Ectodermal cell (in vitro differentiated cells): ENCODE data around the gene GRID2.

Source experiments
- H3K27ac ChIP-seq: 2 replicates; pipeline ENCODE4 v1.7.0; 2013; ENCODE audit warnings: mild to moderate bottlenecking, low read depth, low read length; ENCODE audit not compliant: insufficient read depth, poor library complexity, severe bottlenecking
- H3K27me3 ChIP-seq: 2 replicates; pipeline ENCODE4 v1.7.0; 2013; ENCODE audit warnings: mild to moderate bottlenecking, low read length; ENCODE audit not compliant: insufficient read depth, control insufficient read depth, poor library complexity, severe bottlenecking
- H3K36me3 ChIP-seq: one replicate; pipeline ENCODE4 v1.7.0; 2013; ENCODE audit warnings: low read length; ENCODE audit not compliant: control insufficient read depth, insufficient read depth
- H3K4me1 ChIP-seq: one replicate; pipeline ENCODE4 v1.7.0; 2013; ENCODE audit warnings: low read length; ENCODE audit not compliant: control insufficient read depth, insufficient read depth
- H3K4me3 ChIP-seq: 2 replicates; pipeline ENCODE4 v1.7.0; 2013; ENCODE audit warnings: low read depth, low read length, control low read depth; ENCODE audit not compliant: insufficient read depth
- H3K9me3 ChIP-seq: 2 replicates; pipeline ENCODE4 v1.7.0; 2013; ENCODE audit warnings: mild to moderate bottlenecking, low read length, moderate library complexity; ENCODE audit not compliant: control insufficient read depth
- whole genome bisulfite sequencing, 2 experiments: methylation state at CpG; one replicate each; pipeline ENCODE4 v1.1.7; 2013; ENCODE audit warnings: missing lambda C conversion rate in 2 of 2; 5-methylcytosine and 5-hydroxymethylcytosine counted together

The GRID2 gene

DNA sequence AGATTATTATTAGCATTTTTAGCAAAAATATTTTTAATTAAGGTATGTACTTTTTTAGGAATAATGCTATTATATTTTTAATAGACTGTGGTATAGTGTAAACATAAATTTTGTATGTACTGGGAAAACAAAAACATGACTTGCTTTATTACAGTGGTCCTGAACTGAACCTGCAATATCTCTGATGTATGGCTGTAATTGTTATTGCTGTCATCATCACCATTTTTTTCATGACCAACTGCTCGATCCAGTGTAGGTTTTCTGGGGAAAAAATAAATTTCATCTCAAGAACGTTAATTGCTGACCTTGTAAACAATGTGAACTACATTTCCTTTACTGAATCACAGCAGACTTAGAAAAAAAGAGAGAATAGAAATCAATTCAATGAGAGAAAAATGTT lies 1441.2 kb downstream of the GRID2 start:
- Histone ChIP-seq H3K36me3 (no peaks in the 10 kb centered on the region), H3K9me3 (no peaks in the 10 kb centered on the region), H3K27me3 (no peaks in the 10 kb centered on the region), H3K27ac (no peak overlapping the region), H3K4me3 (no peak overlapping the region), H3K4me1 (no peaks in the 10 kb centered on the region)
- 96% methylated on average over 2 of the region's 2 CpGs; no CpG with 5 or more reads in 1 of the 2 experiments for WGBS, 2 experiments

DNA sequence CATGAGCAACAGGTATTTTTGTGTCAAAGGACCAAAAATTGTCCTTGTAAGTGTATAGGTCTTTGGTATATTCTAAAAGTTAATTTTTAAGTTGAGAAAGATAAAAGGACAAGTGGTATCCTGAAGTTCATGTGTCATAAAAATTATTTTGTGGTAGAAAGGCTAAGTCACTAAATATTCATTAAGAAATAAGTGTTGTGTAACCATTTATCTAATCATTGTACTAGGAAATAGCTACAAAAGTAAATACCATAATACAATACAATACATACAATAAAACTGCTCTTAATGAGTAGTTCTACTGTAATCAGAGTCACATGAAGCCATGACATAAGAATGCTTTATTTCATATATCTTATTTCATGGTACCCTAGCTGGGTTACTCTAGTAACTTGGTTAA lies 1442.3 kb downstream of the GRID2 start:
- H3K4me1 ChIP-seq = no peaks in the 10 kb centered on the region
- H3K9me3 ChIP-seq = no peaks in the 10 kb centered on the region
- H3K27me3 ChIP-seq = no peaks in the 10 kb centered on the region
- H3K27ac ChIP-seq = no peak overlapping the region
- H3K4me3 ChIP-seq = no peak overlapping the region
- no peaks in the 10 kb centered on the region for H3K36me3 ChIP-seq

DNA sequence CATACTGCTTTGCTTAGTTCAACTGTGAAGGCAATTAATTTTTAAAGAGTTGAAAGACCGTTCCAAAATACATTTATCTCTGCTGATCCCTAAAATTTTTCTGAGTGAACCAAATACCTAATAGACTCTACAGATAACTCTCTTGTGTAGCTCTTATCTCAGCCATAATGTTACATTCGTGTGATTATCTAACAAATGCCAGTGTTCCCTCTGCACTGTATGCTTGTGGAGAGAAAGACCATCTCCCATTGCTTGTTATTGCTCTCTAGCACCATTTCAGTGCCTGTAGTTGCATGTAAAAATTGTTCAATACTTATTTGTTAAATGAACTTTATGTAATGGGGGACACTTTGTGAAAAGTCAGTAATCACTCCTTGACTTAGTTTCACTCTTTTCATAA lies 1443.5 kb downstream of the GRID2 start:
- Histone ChIP-seq H3K27me3 (no peaks in the 10 kb centered on the region), H3K36me3 (no peaks in the 10 kb centered on the region), H3K27ac (no peak overlapping the region), H3K4me3 (no peak overlapping the region), H3K9me3 (no peaks in the 10 kb centered on the region), H3K4me1 (no peaks in the 10 kb centered on the region)
- WGBS, 2 experiments = 86 to 100% methylated on average over 2 of the region's 2 CpGs

DNA sequence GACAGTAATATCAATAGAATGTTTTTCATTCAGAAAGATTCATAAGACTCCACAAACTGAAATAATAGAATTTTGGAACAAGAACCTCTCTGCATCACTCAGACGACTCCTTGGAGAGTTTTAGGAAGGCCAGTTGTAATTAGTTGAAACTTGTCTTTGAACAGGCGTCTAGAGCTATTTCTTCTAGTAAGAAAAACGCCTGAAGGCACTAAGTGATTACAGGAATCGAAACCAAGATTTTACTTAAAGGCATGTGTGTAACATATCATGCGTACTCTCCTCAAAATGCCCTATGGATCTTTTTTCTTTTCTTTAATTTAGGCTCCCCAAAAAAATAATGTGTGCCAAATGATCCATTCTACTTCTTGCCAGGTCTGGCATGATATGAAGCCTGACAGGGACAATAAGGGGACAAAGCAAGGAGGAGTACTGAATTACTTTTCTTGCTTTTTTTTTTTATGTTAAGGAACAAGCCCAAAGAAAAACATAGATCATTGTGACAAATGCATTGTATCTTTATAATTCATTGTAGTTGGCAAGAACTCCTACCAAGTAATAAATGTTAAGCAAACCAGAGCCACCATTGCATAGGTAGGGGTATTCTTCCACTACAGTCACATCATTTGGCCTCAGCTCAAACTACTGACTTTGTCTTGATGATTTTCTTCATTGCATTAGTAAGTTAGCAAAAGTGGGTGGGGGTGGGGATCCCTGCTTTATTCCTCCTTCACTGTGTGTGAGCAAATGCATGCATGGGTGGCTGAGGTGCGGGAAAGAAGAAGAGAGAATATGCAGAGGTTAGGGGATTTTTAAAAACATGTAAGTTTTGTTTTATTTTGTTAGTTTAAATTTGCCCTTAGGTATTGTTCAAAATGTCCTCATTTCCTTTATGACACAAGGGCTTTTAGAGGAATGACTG lies 1444.9 kb downstream of the GRID2 start:
- H3K27me3 ChIP-seq = no peaks in the 10 kb centered on the region
- no peaks in the 10 kb centered on the region for H3K4me1 ChIP-seq
- WGBS, 2 experiments = 84 to 86% methylated on average over 6 of the region's 6 CpGs
- H3K4me3 ChIP-seq = no peak overlapping the region
- no peaks in the 10 kb centered on the region for H3K9me3 ChIP-seq
- H3K27ac ChIP-seq = no peak overlapping the region
- H3K36me3 ChIP-seq = no peaks in the 10 kb centered on the region

DNA sequence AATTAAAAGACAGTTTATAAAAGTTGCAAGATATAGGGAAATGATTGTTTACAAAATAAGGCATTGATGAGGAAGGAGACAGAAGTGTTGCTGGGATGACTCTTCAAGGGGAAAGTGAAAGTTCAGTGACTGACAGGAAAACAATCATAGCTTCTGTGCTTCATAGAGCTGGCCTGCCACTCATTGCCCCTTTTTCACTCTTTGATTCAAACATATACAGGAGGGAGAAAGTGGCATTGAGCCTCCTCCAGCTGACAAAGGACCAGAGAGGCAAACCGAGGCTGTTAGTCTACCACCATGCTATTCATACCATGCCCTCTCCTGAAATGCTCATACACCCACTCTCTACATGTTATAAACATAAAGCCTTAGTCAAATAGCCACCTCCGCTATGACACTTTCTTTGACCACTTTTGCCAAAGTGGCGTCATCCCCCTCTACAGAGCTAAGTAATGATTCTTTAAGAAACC lies 1445.6 kb downstream of the GRID2 start:
- H3K27ac ChIP-seq = no peak overlapping the region
- no peaks in the 10 kb centered on the region for H3K9me3 ChIP-seq
- no peaks in the 10 kb centered on the region for H3K36me3 ChIP-seq
- H3K4me1 ChIP-seq = no peaks in the 10 kb centered on the region
- 67 to 84% methylated on average over 3 of the region's 3 CpGs for WGBS, 2 experiments
- H3K27me3 ChIP-seq = no peaks in the 10 kb centered on the region
- no peak overlapping the region for H3K4me3 ChIP-seq

DNA sequence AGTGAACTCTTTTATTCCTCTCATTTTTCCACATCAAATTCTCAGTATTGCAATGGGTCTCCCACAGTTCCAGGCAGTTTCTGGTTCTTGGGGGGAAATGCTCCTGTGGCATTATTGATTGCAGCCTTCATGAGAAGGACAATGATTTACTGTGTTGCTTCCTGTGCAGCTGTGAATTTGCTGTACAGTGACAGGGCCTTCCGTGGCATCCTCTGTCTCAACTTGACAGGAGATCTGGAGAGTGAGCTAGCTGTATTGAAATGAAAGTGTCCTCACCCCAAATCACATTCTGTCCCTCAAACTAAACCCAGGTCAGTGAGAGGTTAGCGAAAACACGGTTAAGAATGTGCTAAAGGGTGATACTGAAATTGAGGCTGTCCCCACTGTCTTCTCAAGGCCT lies 1447.6 kb downstream of the GRID2 start:
- WGBS, 2 experiments = 95 to 100% methylated on average over 3 of the region's 3 CpGs
- Histone ChIP-seq H3K4me1 (no peaks in the 10 kb centered on the region), H3K9me3 (no peaks in the 10 kb centered on the region), H3K27ac (no peak overlapping the region), H3K36me3 (no peaks in the 10 kb centered on the region), H3K27me3 (no peaks in the 10 kb centered on the region), H3K4me3 (no peak overlapping the region)

DNA sequence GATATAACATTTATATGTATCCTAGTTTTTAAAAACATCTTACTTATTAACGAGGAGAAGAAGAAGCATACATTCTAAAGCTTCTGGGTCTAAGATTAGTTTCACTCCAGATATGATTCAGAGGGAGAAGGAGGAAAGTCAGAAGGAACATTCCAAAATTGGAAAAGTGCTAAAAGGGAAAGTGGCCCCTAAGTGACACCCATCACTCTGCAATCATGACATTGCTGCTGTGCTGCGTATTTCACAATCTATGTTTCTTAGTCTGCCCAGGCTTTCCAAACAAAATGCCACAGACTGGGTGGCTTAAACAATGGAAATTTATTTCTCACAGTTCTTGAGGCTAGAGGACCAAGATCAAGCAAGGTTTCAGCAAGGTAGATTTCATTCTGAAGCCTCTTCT lies 1452.3 kb downstream of the GRID2 start:
- no peak overlapping the region for H3K27ac ChIP-seq
- H3K9me3 ChIP-seq = no peaks in the 10 kb centered on the region
- H3K36me3 ChIP-seq = no peaks in the 10 kb centered on the region
- no peaks in the 10 kb centered on the region for H3K27me3 ChIP-seq
- WGBS, 2 experiments = 91 to 97% methylated on average over 1 to 2 of the region's 2 CpGs
- H3K4me1 ChIP-seq = no peaks in the 10 kb centered on the region
- no peak overlapping the region for H3K4me3 ChIP-seq

DNA sequence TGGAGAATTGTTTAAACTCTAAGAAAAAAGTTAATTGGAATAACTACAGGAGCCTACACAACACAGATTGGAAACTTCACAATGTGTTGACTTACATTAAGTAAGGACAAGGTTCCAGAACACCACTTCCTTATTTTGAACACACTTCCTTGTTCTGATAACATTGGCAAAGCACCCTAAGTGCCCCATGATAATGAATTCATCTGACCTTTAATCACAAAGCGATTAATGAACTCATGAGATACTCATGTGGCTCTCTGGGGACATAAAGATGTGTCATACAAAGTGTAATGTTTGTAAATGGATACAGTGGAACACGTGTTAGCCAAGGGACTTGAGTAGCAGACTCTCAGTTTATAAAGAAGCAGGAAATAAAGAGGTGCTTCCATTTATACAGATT lies 1455.7 kb downstream of the GRID2 start:
- no peak overlapping the region for H3K27ac ChIP-seq

DNA sequence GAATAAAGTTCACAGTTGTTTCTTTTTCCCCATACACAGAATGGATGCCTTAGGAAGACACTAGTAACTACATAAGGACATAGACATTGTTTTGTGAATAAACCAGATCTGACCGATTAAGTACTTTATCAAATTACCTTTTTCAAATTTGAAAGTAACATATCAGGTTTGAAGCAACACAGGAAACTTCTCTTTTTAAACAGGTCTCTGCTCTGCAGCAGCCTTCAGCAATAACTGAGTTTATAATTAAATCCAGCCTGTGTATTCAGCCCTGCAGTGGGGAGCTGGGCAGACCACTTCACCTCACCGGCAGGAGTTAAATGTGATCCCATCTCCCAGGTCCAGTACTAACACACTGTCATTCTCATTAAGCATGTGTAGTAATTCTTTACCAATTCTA lies 1456.5 kb downstream of the GRID2 start:
- Histone ChIP-seq H3K36me3 (no peaks in the 10 kb centered on the region), H3K27ac (no peak overlapping the region), H3K27me3 (no peaks in the 10 kb centered on the region), H3K4me3 (no peak overlapping the region), H3K4me1 (no peaks in the 10 kb centered on the region), H3K9me3 (no peaks in the 10 kb centered on the region)
- 88 to 90% methylated on average over 2 of the region's 2 CpGs for WGBS, 2 experiments

More for the DNA sequence above, 1455.7 kb downstream of the GRID2 start:
- Histone ChIP-seq H3K4me3 (no peak overlapping the region), H3K4me1 (no peaks in the 10 kb centered on the region), H3K27me3 (no peaks in the 10 kb centered on the region), H3K36me3 (no peaks in the 10 kb centered on the region), H3K9me3 (no peaks in the 10 kb centered on the region)
- WGBS, 2 experiments = 88 to 94% methylated on average over 2 of the region's 2 CpGs

DNA sequence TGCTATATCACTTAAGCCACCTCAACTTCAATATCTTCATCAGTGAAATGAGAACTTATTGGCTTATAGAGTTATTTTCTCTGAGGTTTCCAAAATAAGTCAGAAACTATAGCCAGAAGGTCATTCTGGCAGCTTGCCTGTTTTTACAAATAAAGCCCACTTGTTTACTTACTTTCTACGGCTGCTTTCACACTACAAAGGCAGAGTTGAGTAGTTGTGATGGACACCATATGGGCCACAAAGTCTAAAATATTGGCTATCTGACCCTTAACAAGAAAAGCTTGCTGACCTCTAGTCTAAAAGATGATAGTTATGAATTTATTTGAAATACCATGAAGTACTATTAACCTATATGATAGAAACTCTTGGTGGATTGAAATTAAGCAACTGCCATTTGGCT lies 1457.5 kb downstream of the GRID2 start:
- Histone ChIP-seq H3K4me3 (no peak overlapping the region), H3K4me1 (no peaks in the 10 kb centered on the region), H3K27ac (no peak overlapping the region), H3K27me3 (no peaks in the 10 kb centered on the region), H3K9me3 (no peaks in the 10 kb centered on the region), H3K36me3 (no peaks in the 10 kb centered on the region)
- WGBS, 2 experiments = 75 to 100% methylated on average over 1 of the region's 1 CpG
